Gastrocnemius medialis (tissue), 4 donors: ENCODE measurements around the gene OR9G1. TPM values are rescaled to one million over a fixed set of nuclear protein-coding genes. Genes with fewer than 3 reads are reported as not detected.

ENCODE experiments used
- ATAC-seq, 2 donors: fragments of 150-250 bp; one replicate each; pipeline ENCODE4 v1.9.1; 2016
- DNase-seq, 2 donors: peaks; one replicate each; pipeline ENCODE4 v3.0.0-alpha.2; 2019
- H3K27ac ChIP-seq, 4 donors: fragments of 200-600 bp; sonication (generic); 1 replicate in 1 of 4; 2 replicates in 3 of 4; pipeline ENCODE4 v1.5.1; 2016 to 2018; ENCODE audit warnings: mild to moderate bottlenecking in 2 of 4, moderate library complexity in 1 of 4
- H3K27me3 ChIP-seq, 3 donors: fragments of 200-600 bp; sonication (generic) in 2 of 3; 1 replicate in 1 of 3; 2 replicates in 2 of 3; pipeline versions ENCODE4 v1.5.1 to v1.6.0; 2016 to 2019; ENCODE audit warnings: mild to moderate bottlenecking in 1 of 3, moderate library complexity in 1 of 3
- H3K36me3 ChIP-seq, 2 donors: fragments of 200-600 bp; sonication (generic) in 1 of 2; one replicate each; pipeline ENCODE4 v1.5.1; 2017 to 2018
- H3K4me1 ChIP-seq, 2 donors: fragments of 200-600 bp; sonication (generic) in 1 of 2; one replicate each; pipeline ENCODE4 v1.5.1; 2016 to 2017; ENCODE audit warnings: mild to moderate bottlenecking in 2 of 2
- H3K4me3 ChIP-seq, 4 donors: fragments of 200-600 bp; sonication (generic) in 3 of 4; 1 replicate in 1 of 4; 2 replicates in 3 of 4; pipeline ENCODE4 v1.5.1; 2016 to 2019; ENCODE audit warnings: mild to moderate bottlenecking in 2 of 4
- H3K9me3 ChIP-seq, 3 donors: fragments of 200-600 bp; sonication (generic) in 2 of 3; 1 replicate in 1 of 3; 2 replicates in 2 of 3; pipeline ENCODE4 v1.5.1; 2016 to 2019
- POLR2A ChIP-seq, 2 donors: fragments of 450-650 bp; IDR thresholded peaks; one replicate each; pipeline ENCODE4 v1.6.1; 2017; ENCODE audit warnings: antibody characterized with exemption in 2 of 2, mild to moderate bottlenecking in 2 of 2, moderate library complexity in 2 of 2
- in situ Hi-C, 4 donors: fragments of 200-750 bp; cut with MboI; loops; one replicate each; pipeline versions ENCODE4 v1.15.0 to v1.8.0; 2017; ENCODE audit warnings: low sequenced_read_pairs in 4 of 4
- intact Hi-C: fragments of 100-400 bp; cut with DNase I; formaldehyde crosslinking; loops from one replicate; pipeline ENCODE4 v1.15.1; 2023; ENCODE audit warnings: low total_unique reads
- microRNA-seq, 2 donors: library from miRNA; unstranded; fragments of <30 nt; microRNA quantifications; one replicate each; pipeline ENCODE4, GENCODE V29; 2016; ENCODE audit warnings: borderline replicate concordance in 2 of 2
- total RNA-seq, 4 donors: library from RNA; depleted of rRNA; stranded (reverse); fragments of >200 nt; gene quantifications; one replicate each; pipeline versions ENCODE4 v1.1.0 to v1.2.3, GENCODE V29; 2016
- TF ChIP-seq, protein P1 (sequence below), 5 experiments: fragments of 450-650 bp in 3 of 5; fragments of 200-600 bp in 2 of 5; sonication (generic) in 2 of 5; IDR thresholded peaks in 4 of 5; conservative IDR thresholded peaks in 1 of 5; 1 replicate in 4 of 5; 2 replicates in 1 of 5; pipeline ENCODE4 v1.5.1; 2016 to 2019; ENCODE audit warnings: antibody characterized with exemption in 5 of 5, mild to moderate bottlenecking in 3 of 5, moderate library complexity in 3 of 5

Gene OR9G1
- total RNA-seq, 4 donors from 2014 or later = not detected

DNA sequence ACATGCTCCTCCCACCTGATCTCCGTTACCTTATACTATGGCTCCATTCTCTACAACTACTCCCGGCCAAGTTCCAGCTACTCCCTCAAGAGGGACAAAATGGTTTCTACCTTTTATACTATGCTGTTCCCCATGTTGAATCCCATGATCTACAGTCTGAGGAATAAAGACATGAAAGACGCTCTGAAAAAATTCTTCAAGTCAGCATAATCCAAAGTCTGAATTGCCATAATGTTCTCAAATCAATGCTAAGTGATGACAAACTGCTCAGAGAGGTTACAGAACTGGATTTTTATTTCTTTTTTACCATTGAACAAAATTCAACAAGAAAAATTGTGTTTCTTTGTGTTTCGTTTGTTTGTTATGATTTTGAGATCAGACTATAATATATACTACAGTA lies 42.0 kb downstream of the OR9G1 start:
- intact Hi-C loops = no loop called here
- no peaks in the 10 kb centered on the region for H3K27me3 ChIP-seq
- in situ Hi-C loops = no loop called here

DNA sequence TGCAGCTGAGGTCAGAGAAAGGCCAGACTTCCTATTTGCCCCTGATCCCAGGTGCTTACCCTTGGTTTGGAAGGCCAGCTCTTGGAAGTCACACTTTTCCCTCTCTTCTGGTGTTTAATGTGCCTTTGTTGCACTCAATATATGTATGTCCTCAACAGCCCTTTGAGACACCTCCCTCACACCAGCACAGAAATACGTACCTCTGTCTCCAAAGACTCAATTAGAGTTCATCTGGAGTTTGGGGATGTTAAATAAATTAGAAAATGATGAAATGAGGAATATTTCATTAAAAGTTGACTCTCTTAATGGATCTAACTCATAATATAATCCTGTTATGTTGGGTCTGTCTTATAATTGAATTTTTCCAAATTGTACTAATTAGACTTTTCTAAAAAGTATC lies 49.7 kb downstream of the OR9G1 start, which contains the start of gene OR9G4:
OR9G4 (minus strand) TSS at position 101 of the 400 bp plus-strand sequence. CDS start 4,931 bp downstream, outside the sequence.
- ATAC-seq = no peak
- DNase-seq = no peak
- Histone ChIP-seq H3K4me3 (no peak within 1 kb of the TSS), H3K27me3 (no peaks in the 10 kb centered on the region), H3K27ac (no peak within 1 kb of the TSS), H3K9me3 (no peaks in the 10 kb centered on the region), H3K36me3 (no peaks in the 10 kb centered on the region), H3K4me1 (no peaks in the 10 kb centered on the region)
- intact Hi-C loops (no loop called here), in situ Hi-C loops (no loop called here)
- no peak for TF ChIP-seq POLR2A (IDR thresholded peaks at IDR 0.05)
- TF ChIP-seq, protein P1, sequence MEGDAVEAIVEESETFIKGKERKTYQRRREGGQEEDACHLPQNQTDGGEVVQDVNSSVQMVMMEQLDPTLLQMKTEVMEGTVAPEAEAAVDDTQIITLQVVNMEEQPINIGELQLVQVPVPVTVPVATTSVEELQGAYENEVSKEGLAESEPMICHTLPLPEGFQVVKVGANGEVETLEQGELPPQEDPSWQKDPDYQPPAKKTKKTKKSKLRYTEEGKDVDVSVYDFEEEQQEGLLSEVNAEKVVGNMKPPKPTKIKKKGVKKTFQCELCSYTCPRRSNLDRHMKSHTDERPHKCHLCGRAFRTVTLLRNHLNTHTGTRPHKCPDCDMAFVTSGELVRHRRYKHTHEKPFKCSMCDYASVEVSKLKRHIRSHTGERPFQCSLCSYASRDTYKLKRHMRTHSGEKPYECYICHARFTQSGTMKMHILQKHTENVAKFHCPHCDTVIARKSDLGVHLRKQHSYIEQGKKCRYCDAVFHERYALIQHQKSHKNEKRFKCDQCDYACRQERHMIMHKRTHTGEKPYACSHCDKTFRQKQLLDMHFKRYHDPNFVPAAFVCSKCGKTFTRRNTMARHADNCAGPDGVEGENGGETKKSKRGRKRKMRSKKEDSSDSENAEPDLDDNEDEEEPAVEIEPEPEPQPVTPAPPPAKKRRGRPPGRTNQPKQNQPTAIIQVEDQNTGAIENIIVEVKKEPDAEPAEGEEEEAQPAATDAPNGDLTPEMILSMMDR (IDR thresholded peaks at IDR 0.05 in 4 of 5, conservative IDR thresholded peaks at IDR 0.05 in 1 of 5) = no peak

More for the DNA sequence above, 42.0 kb downstream of the OR9G1 start:
- no peaks in the 10 kb centered on the region for H3K9me3 ChIP-seq
- no peak for DNase-seq
- ATAC-seq = no peak
- no peak overlapping the region for H3K27ac ChIP-seq
- H3K36me3 ChIP-seq = no peaks in the 10 kb centered on the region
- H3K4me3 ChIP-seq = no peak overlapping the region
- no peaks in the 10 kb centered on the region for H3K4me1 ChIP-seq
- TF ChIP-seq, protein P1 (IDR thresholded peaks at IDR 0.05 in 4 of 5, conservative IDR thresholded peaks at IDR 0.05 in 1 of 5) = no peak
- no peak for TF ChIP-seq POLR2A (IDR thresholded peaks at IDR 0.05)

DNA sequence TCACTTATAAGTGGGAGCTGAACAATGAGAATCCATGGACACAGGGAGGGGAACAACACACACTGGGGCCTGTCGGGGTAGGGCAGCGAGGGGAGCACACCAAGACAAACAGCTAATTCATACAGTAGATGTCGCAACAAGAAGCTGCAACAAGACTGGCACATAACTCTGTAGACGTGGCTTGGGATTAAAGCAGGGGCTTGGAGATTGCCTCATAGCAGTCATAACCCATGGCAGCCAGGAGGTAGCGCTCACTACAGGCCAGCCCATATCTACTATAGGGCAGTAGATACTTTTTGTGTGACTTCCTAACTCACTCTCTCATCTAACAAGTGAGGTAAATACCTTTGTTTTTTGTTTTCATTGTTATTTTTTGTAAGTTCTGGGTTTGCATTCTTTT lies 51.3 kb downstream of the OR9G1 start:
- TF ChIP-seq, protein P1 (IDR thresholded peaks at IDR 0.05 in 4 of 5, conservative IDR thresholded peaks at IDR 0.05 in 1 of 5) = no peak
- TF ChIP-seq POLR2A (IDR thresholded peaks at IDR 0.05) = no peak
- no peaks in the 10 kb centered on the region for H3K4me1 ChIP-seq
- H3K27me3 ChIP-seq = no peaks in the 10 kb centered on the region
- ATAC-seq (no peak), DNase-seq (no peak)
- no peak overlapping the region for H3K4me3 ChIP-seq
- in situ Hi-C loops = no loop called here
- no peaks in the 10 kb centered on the region for H3K36me3 ChIP-seq
- intact Hi-C loops = no loop called here
- no peaks in the 10 kb centered on the region for H3K9me3 ChIP-seq
- no peak overlapping the region for H3K27ac ChIP-seq

DNA sequence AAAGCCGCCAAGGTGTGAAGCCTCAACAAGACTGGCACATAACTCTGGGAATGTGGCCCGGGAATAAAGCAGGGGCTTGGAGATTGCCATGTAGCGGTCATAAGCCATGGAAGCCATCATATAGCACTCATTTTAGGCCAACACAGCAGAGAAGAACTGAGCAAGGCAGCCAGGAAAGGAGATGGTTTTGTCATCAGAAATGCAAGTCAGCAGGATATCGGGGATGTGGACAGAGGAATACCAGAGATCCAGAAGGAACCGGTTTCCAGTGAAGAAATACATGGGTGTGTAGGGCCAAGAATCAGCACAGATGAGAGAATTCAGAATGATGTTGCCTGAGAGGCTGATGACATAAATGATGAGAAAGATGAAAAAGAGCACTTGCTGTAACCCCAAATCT lies 52.6 kb downstream of the OR9G1 start:
- Histone ChIP-seq H3K9me3 (no peaks in the 10 kb centered on the region), H3K36me3 (no peaks in the 10 kb centered on the region), H3K27me3 (no peaks in the 10 kb centered on the region), H3K4me1 (no peaks in the 10 kb centered on the region), H3K27ac (no peak overlapping the region), H3K4me3 (no peak overlapping the region)
- ATAC-seq = no peak
- intact Hi-C loops (no loop called here), in situ Hi-C loops (no loop called here)
- DNase-seq = no peak
- TF ChIP-seq, protein P1 (IDR thresholded peaks at IDR 0.05 in 4 of 5, conservative IDR thresholded peaks at IDR 0.05 in 1 of 5) = no peak
- no peak for TF ChIP-seq POLR2A (IDR thresholded peaks at IDR 0.05)

Small RNA genes within 50 kb of the gene (microRNA-seq; reads per million reads assigned to microRNA genes)
- 0 reads per million in 2 donors for gene MIR6128

Other genes with a start within 250 kb of the OR9G1 start
- not detected for gene OR5M3, start 225.7 kb upstream of the OR9G1 start, total RNA-seq
- gene OR5M8, start 207.7 kb upstream of the OR9G1 start, total RNA-seq = not detected
- not detected for gene OR5M11, start 155.8 kb upstream of the OR9G1 start, total RNA-seq
- not detected for gene OR5M10, start 121.4 kb upstream of the OR9G1 start, total RNA-seq
- not detected for gene OR5M1, start 84.2 kb upstream of the OR9G1 start, total RNA-seq
- gene OR5AP2, start 56.7 kb upstream of the OR9G1 start, total RNA-seq = not detected
- gene OR5AR1, start 35.4 kb upstream of the OR9G1 start, total RNA-seq = not detected
- not detected for gene OR9G4, start 49.6 kb downstream of the OR9G1 start, total RNA-seq